H9 (cell line): ENCODE results near the gene ADGRG7. TPM values are rescaled to one million over a fixed set of nuclear protein-coding genes. Genes with fewer than 3 reads are reported as not detected.

Source experiments
- DNase-seq: peaks from one replicate; pipeline ENCODE4 v3.0.0-alpha.2; 2017
- H2AFZ ChIP-seq: one replicate; pipeline ENCODE4 v1.6.1; 2013; ENCODE audit warnings: mild to moderate bottlenecking, low read length, control low read depth, moderate library complexity
- H2AK5ac ChIP-seq: 2 replicates; pipeline ENCODE4 v1.6.1; 2013; ENCODE audit warnings: low read length, control low read depth, mixed read lengths; ENCODE audit not compliant: insufficient read length
- H2BK120ac ChIP-seq: one replicate; pipeline ENCODE4 v1.6.1; 2013; ENCODE audit warnings: low read depth, mild to moderate bottlenecking, low read length, control low read depth, inconsistent platforms; ENCODE audit not compliant: poor library complexity, severe bottlenecking
- H2BK12ac ChIP-seq: 2 replicates; pipeline ENCODE4 v1.6.1; 2013; ENCODE audit warnings: low read length, control low read depth, mixed read lengths, low read depth; ENCODE audit not compliant: insufficient read length
- H2BK15ac ChIP-seq: 2 replicates; pipeline ENCODE4 v1.6.1; 2013; ENCODE audit warnings: low read depth, low read length, control low read depth
- H2BK20ac ChIP-seq: one replicate; pipeline ENCODE4 v1.6.1; 2013; ENCODE audit warnings: low read depth, mild to moderate bottlenecking, low read length, control low read depth, inconsistent platforms; ENCODE audit not compliant: poor library complexity, severe bottlenecking
- H2BK5ac ChIP-seq: 2 replicates; pipeline ENCODE4 v1.6.1; 2013; ENCODE audit warnings: low read length, control low read depth, mixed read lengths; ENCODE audit not compliant: insufficient read length
- H3K14ac ChIP-seq: 2 replicates; pipeline ENCODE4 v1.6.1; 2013; ENCODE audit warnings: low read length, control low read depth; ENCODE audit not compliant: insufficient read depth
- H3K18ac ChIP-seq: 2 replicates; pipeline ENCODE4 v1.6.1; 2013; ENCODE audit warnings: low read depth, mild to moderate bottlenecking, mixed read lengths, low read length, control low read depth; ENCODE audit not compliant: insufficient read length
- H3K23ac ChIP-seq: 2 replicates; pipeline ENCODE4 v1.6.1; 2013; ENCODE audit warnings: low read length, control low read depth, mixed read lengths, low read depth; ENCODE audit not compliant: insufficient read length
- H3K23me2 ChIP-seq: 2 replicates; pipeline ENCODE4 v1.6.1; 2013; ENCODE audit warnings: low read depth, mild to moderate bottlenecking, mixed read lengths, low read length, control low read depth; ENCODE audit not compliant: insufficient read length, poor library complexity, severe bottlenecking
- H3K27ac ChIP-seq: 2 replicates; pipeline ENCODE4 v1.5.1; 2013; ENCODE audit warnings: low read length, control low read depth, mixed read lengths, low read depth; ENCODE audit not compliant: insufficient read length
- H3K27me3 ChIP-seq: 2 replicates; pipeline ENCODE4 v1.6.1; 2013; ENCODE audit warnings: low read length, control low read depth, inconsistent platforms; ENCODE audit not compliant: insufficient read depth
- H3K4ac ChIP-seq: 2 replicates; pipeline ENCODE4 v1.6.1; 2013; ENCODE audit warnings: low read depth, mild to moderate bottlenecking, control low read depth, inconsistent platforms, low read length, moderate library complexity
- H3K4me1 ChIP-seq: 2 replicates; pipeline ENCODE4 v1.6.1; 2013; ENCODE audit warnings: low read length, control low read depth, inconsistent platforms; ENCODE audit not compliant: insufficient read depth
- H3K4me2 ChIP-seq: 2 replicates; pipeline ENCODE4 v1.6.1; 2013; ENCODE audit warnings: low read length, control low read depth, mixed read lengths; ENCODE audit not compliant: insufficient read length, insufficient read depth
- H3K56ac ChIP-seq: 2 replicates; pipeline ENCODE4 v1.6.1; 2013; ENCODE audit warnings: low read depth, mild to moderate bottlenecking, mixed read lengths, low read length, control low read depth; ENCODE audit not compliant: insufficient read length
- H3K79me1 ChIP-seq: 2 replicates; pipeline ENCODE4 v1.6.1; 2013; ENCODE audit warnings: low read depth, mild to moderate bottlenecking, moderate library complexity, low read length, control low read depth, inconsistent platforms; ENCODE audit not compliant: insufficient read depth, poor library complexity, severe bottlenecking
- H3K79me2 ChIP-seq: 2 replicates; pipeline ENCODE4 v1.6.1; 2013; ENCODE audit warnings: low read length, control low read depth, inconsistent platforms; ENCODE audit not compliant: insufficient read depth
- H3K9ac ChIP-seq: 2 replicates; pipeline ENCODE4 v1.6.1; 2013; ENCODE audit warnings: low read length, control low read depth, mixed read lengths; ENCODE audit not compliant: insufficient read length; ENCODE audit errors: extremely low read depth
- H3K9me3 ChIP-seq: one replicate; pipeline ENCODE4 v1.6.1; 2013; ENCODE audit warnings: low read depth, low read length, inconsistent platforms; ENCODE audit not compliant: control insufficient read depth
- H3T11ph ChIP-seq: one replicate; pipeline ENCODE4 v1.6.1; 2013; ENCODE audit warnings: mild to moderate bottlenecking, low read length, control low read depth, inconsistent platforms
- H4K20me1 ChIP-seq: one replicate; pipeline ENCODE4 v1.6.1; 2013; ENCODE audit not compliant: control insufficient read depth, insufficient read length, insufficient read depth
- H4K5ac ChIP-seq: 2 replicates; pipeline ENCODE4 v1.6.1; 2013; ENCODE audit warnings: low read depth, mild to moderate bottlenecking, mixed read lengths, low read length, control low read depth; ENCODE audit not compliant: insufficient read length
- H4K8ac ChIP-seq: replicated peaks from 2 replicates; pipeline ENCODE4 v1.6.1; 2013; ENCODE audit warnings: low read length, control low read depth, mixed read lengths, low read depth; ENCODE audit not compliant: insufficient read length
- H4K91ac ChIP-seq: 2 replicates; pipeline ENCODE4 v1.6.1; 2013; ENCODE audit warnings: low read depth, mild to moderate bottlenecking, moderate library complexity, mixed read lengths, low read length, control low read depth; ENCODE audit not compliant: insufficient read length
- H3K27ac Mint-ChIP-seq, 3 experiments: 2 replicates in 2 of 3; 3 replicates in 1 of 3; pipeline ENCODE4 v1.8.0; 2020 to 2021; ENCODE audit warnings: mixed read lengths in 3 of 3, mild to moderate bottlenecking in 1 of 3, moderate library complexity in 1 of 3
- H3K27me3 Mint-ChIP-seq: 2 replicates; pipeline ENCODE4 v1.8.0; 2021; ENCODE audit warnings: low read depth, mild to moderate bottlenecking, moderate library complexity, mixed read lengths
- H3K36me3 Mint-ChIP-seq, 3 experiments: 2 replicates in 2 of 3; 3 replicates in 1 of 3; pipeline ENCODE4 v1.8.0; 2020 to 2021; ENCODE audit warnings: low read depth in 3 of 3, mixed read lengths in 3 of 3; ENCODE audit not compliant: insufficient read depth in 1 of 3
- H3K4me1 Mint-ChIP-seq, 2 experiments: 2 replicates each; pipeline ENCODE4 v1.8.0; 2020; ENCODE audit warnings: mixed read lengths in 2 of 2
- H3K4me3 Mint-ChIP-seq, 2 experiments: 2 replicates in 1 of 2; 3 replicates in 1 of 2; pipeline ENCODE4 v1.8.0; 2020 to 2021; ENCODE audit warnings: mild to moderate bottlenecking in 2 of 2, mixed read lengths in 2 of 2, moderate library complexity in 1 of 2
- H3K9me3 Mint-ChIP-seq, 2 experiments: 2 replicates in 1 of 2; 3 replicates in 1 of 2; pipeline ENCODE4 v1.8.0; 2020; ENCODE audit warnings: mild to moderate bottlenecking in 2 of 2, mixed read lengths in 2 of 2, moderate library complexity in 1 of 2
- WGBS: extraction: QIAGEN DNeasy Blood & Tissue Kit; methylation state at CpG from one replicate; pipeline ENCODE4 v1.1.7; 2013; ENCODE audit warnings: missing lambda C conversion rate, low lambda C conversion rate, mixed read lengths; ENCODE audit not compliant: insufficient read length; ENCODE audit errors: extremely low coverage; 5-methylcytosine and 5-hydroxymethylcytosine counted together
- total RNA-seq: library from RNA; stranded (reverse); gene quantifications from 2 replicates; pipeline ENCODE4 v1.2.1, GENCODE V29; 2021
- TF ChIP-seq, protein P1 (sequence below): fragments of 200-600 bp; sonication (generic); conservative IDR thresholded peaks from 3 replicates; pipeline ENCODE4 v1.8.0; 2021; ENCODE audit warnings: antibody characterized with exemption, mild to moderate bottlenecking

ADGRG7 gene
- total RNA-seq, 1 experiment from 2014 or later = not detected

GRCh38 chr3:100588251-100588650 lies 21.1 kb upstream of the ADGRG7 start:
- Histone ChIP-seq H3K18ac (no peak overlapping the region), H4K91ac (no peak overlapping the region), H3K23ac (no peak overlapping the region), H3K27ac (no peak overlapping the region), H3K9me3 (no peaks in the 10 kb centered on the region), H3T11ph (no peak overlapping the region), H2BK5ac (no peak overlapping the region), H2BK120ac (no peak overlapping the region), H3K56ac (no peak overlapping the region), H2BK15ac (no peak overlapping the region), H3K23me2 (no peaks in the 10 kb centered on the region), H3K4ac (no peak overlapping the region), H3K79me1 (no peaks in the 10 kb centered on the region), H2BK12ac (no peak overlapping the region), H4K8ac (no peak overlapping the region), H2AFZ (no peak overlapping the region), H2BK20ac (no peak overlapping the region), H4K5ac (no peak overlapping the region), H3K4me1 (no peaks in the 10 kb centered on the region), H3K14ac (no peak overlapping the region), H3K4me2 (no peak overlapping the region), H3K9ac (no peak overlapping the region), H2AK5ac (no peak overlapping the region), H4K20me1 (no peaks in the 10 kb centered on the region), H3K79me2 (no peaks in the 10 kb centered on the region), H3K27me3 (no peaks in the 10 kb centered on the region)
- Mint-ChIP-seq H3K27ac (no peak overlapping the region), H3K36me3 (peaks cover 9 to 18% (median 14%) of the 10 kb centered on the region in 3 experiments), H3K4me1 (peaks cover 3 to 4% of the 10 kb centered on the region in 2 experiments; a peak in 1 of 4 replicates), H3K4me3 (no peak overlapping the region), H3K27me3 (no peaks in the 10 kb centered on the region), H3K9me3 (peaks cover 22 to 24% of the 10 kb centered on the region in 2 experiments)
- DNase-seq = no peak
- TF ChIP-seq, protein P1, sequence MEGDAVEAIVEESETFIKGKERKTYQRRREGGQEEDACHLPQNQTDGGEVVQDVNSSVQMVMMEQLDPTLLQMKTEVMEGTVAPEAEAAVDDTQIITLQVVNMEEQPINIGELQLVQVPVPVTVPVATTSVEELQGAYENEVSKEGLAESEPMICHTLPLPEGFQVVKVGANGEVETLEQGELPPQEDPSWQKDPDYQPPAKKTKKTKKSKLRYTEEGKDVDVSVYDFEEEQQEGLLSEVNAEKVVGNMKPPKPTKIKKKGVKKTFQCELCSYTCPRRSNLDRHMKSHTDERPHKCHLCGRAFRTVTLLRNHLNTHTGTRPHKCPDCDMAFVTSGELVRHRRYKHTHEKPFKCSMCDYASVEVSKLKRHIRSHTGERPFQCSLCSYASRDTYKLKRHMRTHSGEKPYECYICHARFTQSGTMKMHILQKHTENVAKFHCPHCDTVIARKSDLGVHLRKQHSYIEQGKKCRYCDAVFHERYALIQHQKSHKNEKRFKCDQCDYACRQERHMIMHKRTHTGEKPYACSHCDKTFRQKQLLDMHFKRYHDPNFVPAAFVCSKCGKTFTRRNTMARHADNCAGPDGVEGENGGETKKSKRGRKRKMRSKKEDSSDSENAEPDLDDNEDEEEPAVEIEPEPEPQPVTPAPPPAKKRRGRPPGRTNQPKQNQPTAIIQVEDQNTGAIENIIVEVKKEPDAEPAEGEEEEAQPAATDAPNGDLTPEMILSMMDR = no peak
- WGBS = no CpG with 5 or more reads among the region's 1 CpG
